Measurements from ENCODE around the gene HPSE2. TPM values are rescaled to one million over a fixed set of nuclear protein-coding genes. Genes with fewer than 3 reads are reported as not detected.
A peak's percentile ranks its signal among the peaks of the same experiment; 100 is the strongest.

Gene HPSE2
- total and polyA plus RNA-seq, 2 donors (not counting 1 experiment from before 2014, with no cell fraction given) = not detected

- intact Hi-C loops (cut with micrococcal nuclease) = no loop called here
- Histone ChIP-seq H3K79me2 (ENCODE audit: control insufficient read depth, insufficient read depth, low read length) (no peaks in the 10 kb centered on the region), H3K36me3 (replicated peaks in 1 of 2; ENCODE audit: control extremely low read depth in 1 of 2, control insufficient read depth in 1 of 2, extremely low read depth in 1 of 2, insufficient read depth in 2 of 2, low read length in 1 of 2) (no peaks in the 10 kb centered on the region), H3K4me3 (ENCODE audit: control extremely low read depth in 1 of 5, extremely low read depth in 1 of 5, insufficient read depth in 1 of 5, low read depth in 2 of 5, low read length in 4 of 5) (no peak overlapping the region), H4K20me1 (ENCODE audit: control insufficient read depth, insufficient read depth, low read length, poor library complexity, severe bottlenecking) (no peaks in the 10 kb centered on the region), H3K27ac (ENCODE audit: low read length in 2 of 2) (no peak overlapping the region), H3K9me3 (ENCODE audit: control extremely low read depth in 1 of 3, control insufficient read depth in 2 of 3, insufficient read depth in 1 of 3, low read length in 2 of 3) (peaks cover 0 to 2% (median 0%) of the 10 kb centered on the region in 3 donors), H2AFZ (ENCODE audit: insufficient read depth, low read depth, low read length, poor library complexity, severe bottlenecking) (no peak overlapping the region), H3K27me3 (replicated peaks in 1 of 4; ENCODE audit: control extremely low read depth in 1 of 4, control insufficient read depth in 3 of 4, insufficient read depth in 4 of 4, low read length in 3 of 4) (no peaks in the 10 kb centered on the region), H3K4me2 (replicated peaks; ENCODE audit: low read depth, low read length, poor library complexity, severe bottlenecking) (no peak overlapping the region), H3K9ac (ENCODE audit: low read length) (no peak overlapping the region), H3K4me1 (ENCODE audit: control insufficient read depth in 2 of 2, insufficient read depth in 2 of 2, low read length in 2 of 2) (no peaks in the 10 kb centered on the region)
- H3K4me1 Mint-ChIP-seq = no peaks in the 10 kb centered on the region
- ChIA-PET CTCF (no interaction called here), POLR2A (no interaction called here)
- peaks cover 21% of the 10 kb centered on the region for H3K27me3 Mint-ChIP-seq
- no peak for TF ChIP-seq EZH2 (IDR thresholded peaks at IDR 0.05; ENCODE audit: borderline replicate concordance, insufficient read depth, low read depth, low read length, poor library complexity, severe bottlenecking)
- no peak for TF ChIP-seq CTCF (IDR thresholded peaks at IDR 0.05)
- DNase-seq = no peak
- no peaks in the 10 kb centered on the region for H3K9me3 Mint-ChIP-seq (ENCODE audit: insufficient read depth)
- no CpG with 5 or more reads among the region's 3 CpGs for WGBS (ENCODE audit: insufficient coverage)
- ATAC-seq (ENCODE audit: low read depth) = no peak
- H3K27ac Mint-ChIP-seq = no peak overlapping the region
- H3K4me3 Mint-ChIP-seq = no peak overlapping the region
These were observed 477.2 kb downstream of the HPSE2 start for GRCh38 chr10:98758463-98758862.

- no peak overlapping the region for H3K4me3 Mint-ChIP-seq
- no CpG with 5 or more reads among the region's 1 CpG for WGBS (ENCODE audit: insufficient coverage)
- no peak overlapping the region for H2AFZ ChIP-seq (ENCODE audit: insufficient read depth, low read depth, low read length, poor library complexity, severe bottlenecking)
- no peaks in the 10 kb centered on the region for H3K4me1 Mint-ChIP-seq
- intact Hi-C loops (cut with micrococcal nuclease) = loop anchor here (1.0 kb wide), 1 partner anchor 281 kb away; no protein-coding TSS in a partner anchor
- DNase-seq (peak; percentile 17), ATAC-seq (ENCODE audit: low read depth) (no peak)
- no peaks in the 10 kb centered on the region for H3K9me3 ChIP-seq (ENCODE audit: control extremely low read depth in 1 of 3, control insufficient read depth in 2 of 3, insufficient read depth in 1 of 3, low read length in 2 of 3)
- no peak overlapping the region for H3K9ac ChIP-seq (ENCODE audit: low read length)
- peaks cover 18% of the 10 kb centered on the region for H3K27me3 Mint-ChIP-seq
- no peak overlapping the region for H3K27ac ChIP-seq (ENCODE audit: low read length in 2 of 2)
- H3K4me1 ChIP-seq (ENCODE audit: control insufficient read depth in 2 of 2, insufficient read depth in 2 of 2, low read length in 2 of 2) = no peaks in the 10 kb centered on the region
- peaks cover 4% of the 10 kb centered on the region for H3K9me3 Mint-ChIP-seq (ENCODE audit: insufficient read depth)
- no peaks in the 10 kb centered on the region for H4K20me1 ChIP-seq (ENCODE audit: control insufficient read depth, insufficient read depth, low read length, poor library complexity, severe bottlenecking)
- no peak overlapping the region for H3K4me3 ChIP-seq (ENCODE audit: control extremely low read depth in 1 of 5, extremely low read depth in 1 of 5, insufficient read depth in 1 of 5, low read depth in 2 of 5, low read length in 4 of 5)
- ChIA-PET POLR2A (no interaction called here), CTCF (interaction anchor here (2.2 kb wide), 1 partner anchor 498 kb away, joined by 13 read pairs; no protein-coding TSS in a partner anchor)
- peaks cover 0 to 5% (median 0%) of the 10 kb centered on the region in 4 experiments for H3K27me3 ChIP-seq (replicated peaks in 1 of 4; ENCODE audit: control extremely low read depth in 1 of 4, control insufficient read depth in 3 of 4, insufficient read depth in 4 of 4, low read length in 3 of 4)
- H3K79me2 ChIP-seq (ENCODE audit: control insufficient read depth, insufficient read depth, low read length) = no peaks in the 10 kb centered on the region
- no peaks in the 10 kb centered on the region for H3K36me3 ChIP-seq (replicated peaks in 1 of 2; ENCODE audit: control extremely low read depth in 1 of 2, control insufficient read depth in 1 of 2, extremely low read depth in 1 of 2, insufficient read depth in 2 of 2, low read length in 1 of 2)
- no peak overlapping the region for H3K27ac Mint-ChIP-seq
- H3K4me2 ChIP-seq (replicated peaks; ENCODE audit: low read depth, low read length, poor library complexity, severe bottlenecking) = no peak overlapping the region
- no peak for TF ChIP-seq EZH2 (IDR thresholded peaks at IDR 0.05; ENCODE audit: borderline replicate concordance, insufficient read depth, low read depth, low read length, poor library complexity, severe bottlenecking)
- TF ChIP-seq CTCF (IDR thresholded peaks at IDR 0.05) = peak; percentile 57
These were observed 487.4 kb downstream of the HPSE2 start for GRCh38 chr10:98748298-98748697.
